GM18505 (cell line): ENCODE results near the gene THTPA.

Experiments
- ATAC-seq: cut with Tn5 transposase; IDR thresholded peaks from one replicate; pipeline ENCODE4 v1.9.1; 2021; ENCODE audit not compliant: unreplicated experiment
- POLR2A ChIP-seq: IDR thresholded peaks from 4 replicates; pipeline ENCODE4 v1.6.1; 2011; ENCODE audit warnings: borderline replicate concordance; ENCODE audit not compliant: insufficient read depth, insufficient read length; ENCODE audit errors: extremely low read depth

Gene THTPA

DNA sequence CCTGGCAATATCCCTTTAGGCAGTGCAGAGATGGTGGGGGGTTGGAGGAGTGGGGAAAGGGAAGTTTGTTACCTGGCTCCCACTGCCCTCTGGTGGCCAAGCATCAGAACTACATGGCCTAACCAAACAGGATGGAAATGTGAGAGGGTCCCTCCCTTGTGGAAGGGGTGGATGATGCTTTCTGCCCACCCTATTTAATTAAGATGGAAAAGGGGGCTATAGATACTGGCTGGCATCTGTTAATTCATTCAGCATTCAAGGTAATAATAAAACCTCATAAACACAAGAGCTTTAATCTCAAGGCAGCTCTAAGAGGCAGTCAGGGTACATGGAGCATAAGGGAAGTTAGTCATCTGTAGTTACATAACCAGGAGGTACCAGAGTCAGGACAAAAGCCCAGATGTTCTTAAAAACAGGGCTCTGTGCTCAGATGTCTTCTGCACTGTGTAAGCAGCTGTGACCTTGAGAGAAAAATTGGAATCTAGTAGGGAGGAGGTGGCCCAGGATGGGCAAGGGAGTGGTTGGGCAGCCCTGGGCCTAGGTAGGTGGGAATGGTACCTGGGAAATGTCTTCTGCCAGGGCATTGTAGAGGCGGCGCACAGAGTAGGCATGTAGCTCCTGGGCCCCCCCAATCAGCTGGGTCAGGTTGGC is 6.9 kb downstream of the THTPA start:
- TF ChIP-seq POLR2A: no peak
- no peak for ATAC-seq

DNA sequence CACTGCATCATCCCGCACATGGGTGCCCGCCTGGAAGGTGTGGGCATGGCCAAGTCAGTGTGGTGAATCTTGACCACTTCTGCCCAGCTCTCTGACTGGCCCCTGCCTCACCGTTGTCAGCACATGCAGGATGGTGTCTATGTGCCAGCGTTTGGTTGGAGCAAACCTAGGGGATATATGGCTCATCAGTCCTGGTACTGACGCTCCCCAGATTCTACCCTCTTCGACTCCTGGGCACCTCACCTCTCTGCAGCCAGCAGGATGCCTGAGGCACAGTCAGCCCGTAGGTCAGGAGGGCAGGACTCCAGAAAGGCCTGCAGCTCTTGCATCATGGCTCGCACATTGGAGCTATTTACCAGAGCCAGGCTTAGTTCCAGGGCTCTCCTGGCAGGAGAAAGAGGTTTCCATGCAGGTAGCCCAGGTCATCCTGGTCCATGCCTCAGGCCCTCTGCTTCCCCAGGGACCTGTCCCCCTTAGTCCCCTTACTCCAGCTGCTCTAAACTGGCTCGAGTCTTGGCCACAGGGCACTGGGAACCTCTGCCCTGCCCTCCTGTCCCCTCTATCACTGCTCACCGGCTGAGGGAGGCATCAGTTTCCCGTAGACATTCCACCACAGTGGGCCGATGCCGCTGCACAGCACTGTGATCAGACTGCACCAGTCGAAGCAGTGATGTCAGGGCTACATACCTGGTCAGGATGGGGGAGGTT is 7.6 kb downstream of the THTPA start:
- peak; percentile 31 for TF ChIP-seq POLR2A
- no peak for ATAC-seq

DNA sequence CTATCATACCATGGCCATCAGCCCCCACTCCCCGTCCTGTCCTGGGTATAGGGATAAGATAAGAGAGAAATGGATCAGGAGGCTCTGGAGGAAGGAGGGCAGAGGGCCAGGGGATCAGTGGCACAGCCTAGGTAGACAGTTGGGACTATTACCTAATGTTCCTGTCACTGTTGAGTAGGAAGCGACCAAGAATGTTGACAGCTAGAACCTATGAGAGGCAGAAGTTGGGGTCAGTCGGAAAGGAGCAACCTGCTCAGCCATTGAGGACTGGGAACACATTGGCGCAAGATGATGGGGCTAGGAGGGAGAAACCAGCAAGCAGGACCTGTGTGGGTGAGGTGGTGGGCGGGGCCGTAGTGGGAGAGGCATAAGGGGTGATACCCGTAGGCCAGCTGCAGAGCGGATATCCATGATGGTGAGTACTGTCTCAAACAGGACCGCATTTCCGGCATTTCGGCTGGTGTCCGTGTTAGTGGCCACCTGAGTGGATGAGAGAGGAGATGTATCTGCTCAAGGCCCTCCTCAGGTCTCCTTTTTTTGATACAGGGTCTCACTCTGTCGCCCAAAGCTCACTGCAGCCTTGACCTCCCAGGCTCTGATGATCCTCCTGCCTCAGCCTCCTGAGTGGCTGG is 8.2 kb downstream of the THTPA start:
- peak; percentile 50 for TF ChIP-seq POLR2A
- no peak for ATAC-seq

DNA sequence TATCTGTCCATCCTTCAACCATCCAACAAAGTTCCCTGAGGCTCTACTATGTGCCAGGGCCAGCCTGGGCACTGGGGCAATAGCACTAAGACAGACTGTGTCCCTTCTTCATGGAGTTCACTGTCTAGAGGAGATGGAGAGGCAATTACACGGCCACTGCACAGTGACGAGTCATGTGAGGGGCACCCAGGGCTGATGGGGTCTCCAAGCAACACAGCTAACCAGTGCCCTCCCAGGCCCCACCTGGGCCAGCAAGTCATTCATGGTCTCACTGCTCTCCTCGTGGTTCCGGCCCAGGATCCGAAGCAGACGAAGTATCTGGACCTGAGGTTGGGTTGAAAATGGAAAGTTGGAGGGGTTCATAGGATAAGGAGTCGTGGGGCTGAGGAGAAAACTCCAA is 8.8 kb downstream of the THTPA start:
- TF ChIP-seq POLR2A: no peak

DNA sequence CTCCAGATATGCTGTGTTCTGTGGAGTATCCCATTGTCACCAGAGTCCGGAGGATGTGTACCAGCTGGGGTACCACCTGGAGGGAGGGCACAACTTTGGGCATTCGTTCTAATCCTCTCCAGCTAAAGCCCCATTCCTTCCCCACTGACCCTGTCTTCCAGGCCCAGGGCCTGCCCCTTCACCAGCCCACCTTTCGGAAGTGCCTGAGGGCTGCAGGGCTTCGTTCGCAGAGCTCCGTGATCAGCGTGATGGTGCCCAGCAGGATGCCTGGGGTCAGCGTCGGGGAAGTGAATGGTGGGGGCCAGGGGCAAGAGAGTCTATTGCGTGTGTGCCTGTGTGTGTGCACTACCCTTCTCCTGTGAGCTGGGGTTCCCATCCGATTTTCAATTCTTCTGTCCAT is 9.6 kb downstream of the THTPA start:
- ATAC-seq: no peak
- TF ChIP-seq POLR2A: no peak

More for the DNA sequence above, 8.8 kb downstream of the THTPA start:
- ATAC-seq: no peak

DNA sequence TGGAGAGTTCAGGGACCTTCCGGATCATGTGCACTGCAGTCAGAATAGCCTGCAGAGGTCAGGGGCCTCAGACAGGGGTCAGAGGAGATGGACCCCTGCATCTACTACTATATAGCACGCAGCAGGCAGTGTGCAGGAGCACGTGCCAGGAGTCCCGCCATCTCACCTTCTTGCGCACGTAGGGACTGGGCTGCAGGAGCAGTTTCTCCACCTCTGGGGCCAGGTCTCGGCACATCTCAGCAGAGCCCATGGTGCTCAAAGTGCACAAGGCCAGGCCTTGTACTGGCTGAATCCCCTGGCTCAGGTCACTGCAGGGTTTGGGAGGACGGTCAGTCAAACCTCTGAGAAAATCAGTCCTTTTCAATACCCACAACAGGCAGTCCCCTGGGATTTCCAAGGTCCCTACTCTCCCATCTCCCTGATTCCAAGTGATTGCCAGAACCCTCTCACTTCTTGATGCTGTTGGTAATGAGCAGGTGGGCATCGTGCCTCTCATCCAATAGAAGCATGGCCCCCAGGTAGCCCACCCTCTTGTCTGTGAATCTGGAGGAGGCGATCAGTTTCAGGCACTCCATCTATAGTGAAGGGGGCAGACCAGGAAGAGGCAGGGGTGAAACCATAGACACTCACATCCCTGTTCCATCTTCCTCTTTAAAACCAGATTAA is 10.2 kb downstream of the THTPA start:
- TF ChIP-seq POLR2A: no peak

DNA sequence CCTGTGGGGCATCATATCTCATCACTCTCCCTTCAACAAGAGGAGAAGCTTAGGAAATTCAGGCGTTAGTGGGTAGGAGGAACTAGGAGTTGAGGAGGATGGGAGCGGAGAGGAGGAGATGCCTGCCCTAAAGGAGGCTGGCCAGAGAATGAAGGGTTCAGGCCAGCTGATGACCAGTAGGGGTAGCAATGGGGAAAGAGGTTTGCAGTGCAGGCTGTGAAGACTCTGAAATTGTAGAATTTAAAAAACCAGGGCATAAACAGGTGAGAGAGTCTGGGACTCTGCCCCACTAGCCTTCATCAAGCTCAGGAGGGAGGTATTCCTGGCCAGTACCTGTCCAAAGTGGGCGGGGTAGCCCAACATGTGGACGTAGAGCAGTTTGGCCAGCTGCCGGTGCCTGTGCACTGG is 10.7 kb downstream of the THTPA start:
- ATAC-seq: peak; percentile 11
- TF ChIP-seq POLR2A: no peak

More for the DNA sequence above, 10.2 kb downstream of the THTPA start:
- ATAC-seq: no peak

DNA sequence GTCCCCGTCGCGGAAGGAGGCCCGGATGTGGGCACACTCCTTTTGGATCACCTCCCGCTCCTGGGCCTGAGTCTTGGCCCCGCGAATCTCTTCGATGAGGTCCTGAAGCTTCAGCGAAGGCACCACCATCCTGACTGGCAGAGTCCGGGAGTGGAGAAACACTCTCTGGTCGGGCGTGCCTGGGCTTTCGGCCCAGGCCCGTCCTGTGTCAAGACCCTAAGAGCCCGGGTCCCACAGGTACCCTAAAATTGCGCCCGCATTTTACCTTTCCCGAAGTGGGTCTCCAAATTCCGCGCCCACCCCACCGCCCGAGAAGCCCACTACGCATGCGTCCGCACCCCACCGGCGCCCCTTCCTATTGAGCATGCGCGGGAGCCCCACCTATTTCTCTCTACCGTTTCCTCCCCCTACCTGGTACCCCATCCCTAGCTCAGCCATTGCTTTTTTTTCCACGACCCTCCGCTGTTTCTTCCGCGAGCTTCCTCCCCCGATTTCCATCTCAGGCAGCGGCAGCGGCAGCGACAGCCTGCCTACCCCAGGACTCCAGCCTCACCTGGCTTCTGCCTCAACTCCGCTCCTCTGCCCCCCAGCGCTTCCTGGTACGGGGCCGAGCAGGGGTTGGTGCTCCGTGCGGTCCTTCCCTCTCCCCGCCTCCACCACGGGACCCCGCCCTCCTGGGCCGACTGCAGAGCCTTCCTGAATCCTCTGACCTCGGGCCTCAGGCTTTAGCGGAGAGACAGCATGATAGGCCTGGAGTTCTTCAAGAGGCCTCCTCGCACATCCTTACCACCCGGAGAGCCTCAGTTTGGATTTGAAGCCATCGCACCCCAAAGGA is 11.3 kb downstream of the THTPA start, which contains the start of gene AP1G2:
TSS of gene AP1G2 (minus strand) at position 606 of the 835 bp plus-strand sequence. CDS start at position 129, 477 bp downstream.
- peak; percentile 75 for ATAC-seq
- peak; percentile 97 for TF ChIP-seq POLR2A

DNA sequence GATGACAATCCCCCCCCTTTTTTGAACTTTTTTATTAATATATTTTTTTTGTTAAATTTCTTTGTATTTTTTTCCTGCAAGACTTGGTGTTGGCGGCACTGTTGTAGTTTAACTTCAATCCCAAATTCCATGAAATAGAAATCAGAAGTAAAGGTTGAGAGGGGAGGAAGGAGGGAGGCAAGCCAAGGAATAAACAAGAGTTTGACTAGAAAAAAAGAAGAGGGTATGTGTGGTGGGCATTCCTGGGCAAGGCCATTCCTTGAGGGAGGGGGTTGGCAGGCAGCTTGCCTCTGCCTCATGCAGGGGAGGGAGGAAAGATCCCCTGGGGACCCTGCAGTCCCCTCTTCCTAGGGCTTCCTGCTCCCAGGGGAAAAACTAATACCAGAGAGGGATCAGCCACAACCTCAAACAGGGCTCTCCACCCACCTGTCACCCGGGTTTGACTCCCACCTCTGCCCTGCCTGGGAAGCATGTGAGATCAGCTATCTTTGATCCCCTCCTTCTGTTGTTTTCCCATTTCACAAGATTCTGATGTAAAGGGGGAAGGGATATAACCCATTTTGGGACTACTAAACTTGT is 12.0 kb downstream of the THTPA start:
- no peak for TF ChIP-seq POLR2A
- no peak for ATAC-seq

DNA sequence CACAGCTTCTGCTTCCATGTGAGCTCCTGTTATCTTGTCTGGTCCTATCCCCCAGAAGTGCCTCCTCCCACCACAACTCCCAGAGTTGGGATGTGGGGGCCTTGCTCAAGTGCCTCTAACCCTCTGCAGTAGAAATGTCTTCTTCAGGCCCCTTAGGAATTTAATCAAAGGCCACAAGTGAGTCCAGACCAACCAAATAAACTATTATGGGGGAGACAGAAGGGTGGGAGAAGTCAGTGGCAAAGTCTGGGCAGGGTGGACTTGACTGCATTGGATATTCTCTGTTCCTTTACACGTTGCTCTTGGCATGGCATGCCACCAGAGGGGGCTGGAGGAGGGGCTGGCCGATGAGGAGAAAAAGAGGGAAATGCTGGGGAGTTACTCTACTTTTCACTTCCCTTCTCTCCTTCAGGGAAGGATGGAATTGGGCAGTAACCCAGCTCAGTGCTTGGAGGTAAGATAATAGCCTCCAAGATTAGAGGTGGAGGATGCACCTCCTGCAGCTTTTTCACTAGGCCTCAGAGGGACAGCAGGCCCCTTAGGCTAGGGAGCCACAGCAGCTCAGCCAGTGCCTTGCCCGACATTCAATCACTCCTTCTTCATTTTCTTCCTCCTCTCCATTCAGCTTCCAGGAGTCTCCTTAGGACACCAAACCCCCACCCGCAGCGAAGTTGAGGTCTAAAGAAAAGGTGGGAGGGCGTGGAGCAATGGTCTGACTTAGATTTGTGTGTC is 12.7 kb downstream of the THTPA start:
- TF ChIP-seq POLR2A: no peak
- no peak for ATAC-seq

DNA sequence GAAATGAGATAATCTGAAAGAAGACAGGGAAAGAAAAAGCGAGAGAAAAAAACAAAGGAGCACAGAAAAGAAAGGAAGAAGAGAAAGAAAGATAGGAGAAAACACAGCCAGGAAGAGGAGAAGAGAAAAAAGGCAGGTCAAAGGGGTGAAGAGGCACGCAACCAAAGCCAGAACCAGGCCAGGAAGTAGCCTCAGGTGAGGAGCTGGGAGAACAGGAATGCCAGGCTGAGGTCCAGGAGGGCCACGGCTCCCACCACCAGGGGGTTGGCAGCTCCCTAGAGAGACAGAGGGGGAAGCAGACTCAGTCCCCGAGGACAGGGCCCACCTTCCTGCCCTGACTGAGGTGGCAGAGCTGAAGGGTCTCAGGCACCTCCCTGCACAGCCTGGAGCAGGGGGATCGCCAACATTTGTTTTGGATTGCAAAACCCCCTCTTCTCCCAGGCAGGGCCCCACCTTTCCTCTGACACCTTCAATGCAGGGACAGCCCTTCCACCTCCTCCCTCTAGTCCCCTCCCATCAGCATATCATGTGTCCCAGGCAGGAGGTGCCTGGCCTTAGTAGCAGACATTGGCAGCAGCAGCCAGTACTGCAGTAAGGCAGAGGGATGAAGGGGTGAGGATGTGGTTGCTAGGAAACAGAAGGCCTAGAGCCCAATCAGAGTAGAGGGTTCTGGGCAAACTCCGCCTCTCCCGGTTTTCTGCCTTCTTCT is 13.5 kb downstream of the THTPA start:
- no peak for ATAC-seq
- TF ChIP-seq POLR2A: no peak
